NB4 (cell line): Measurements from ENCODE around the gene ADORA2A.

Experiments
- POLR2A ChIP-seq: IDR thresholded peaks from 2 replicates; pipeline ENCODE4 v1.6.1; 2011; ENCODE audit warnings: mild to moderate bottlenecking; ENCODE audit not compliant: insufficient read length; ENCODE audit errors: extremely low read depth
- TF ChIP-seq, protein P1 (sequence below): IDR thresholded peaks from one replicate; pipeline ENCODE4 v1.5.1; 2012; ENCODE audit warnings: low read depth, low read length
- TF ChIP-seq, protein P2 (sequence below): IDR thresholded peaks from 2 replicates; pipeline ENCODE4 v1.6.1; 2011; ENCODE audit warnings: low read depth, low read length

GRCh38 chr22:24426851-24427499 lies 424 bp upstream of the ADORA2A start:
- TF ChIP-seq, protein P1, sequence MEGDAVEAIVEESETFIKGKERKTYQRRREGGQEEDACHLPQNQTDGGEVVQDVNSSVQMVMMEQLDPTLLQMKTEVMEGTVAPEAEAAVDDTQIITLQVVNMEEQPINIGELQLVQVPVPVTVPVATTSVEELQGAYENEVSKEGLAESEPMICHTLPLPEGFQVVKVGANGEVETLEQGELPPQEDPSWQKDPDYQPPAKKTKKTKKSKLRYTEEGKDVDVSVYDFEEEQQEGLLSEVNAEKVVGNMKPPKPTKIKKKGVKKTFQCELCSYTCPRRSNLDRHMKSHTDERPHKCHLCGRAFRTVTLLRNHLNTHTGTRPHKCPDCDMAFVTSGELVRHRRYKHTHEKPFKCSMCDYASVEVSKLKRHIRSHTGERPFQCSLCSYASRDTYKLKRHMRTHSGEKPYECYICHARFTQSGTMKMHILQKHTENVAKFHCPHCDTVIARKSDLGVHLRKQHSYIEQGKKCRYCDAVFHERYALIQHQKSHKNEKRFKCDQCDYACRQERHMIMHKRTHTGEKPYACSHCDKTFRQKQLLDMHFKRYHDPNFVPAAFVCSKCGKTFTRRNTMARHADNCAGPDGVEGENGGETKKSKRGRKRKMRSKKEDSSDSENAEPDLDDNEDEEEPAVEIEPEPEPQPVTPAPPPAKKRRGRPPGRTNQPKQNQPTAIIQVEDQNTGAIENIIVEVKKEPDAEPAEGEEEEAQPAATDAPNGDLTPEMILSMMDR: no peak
- TF ChIP-seq POLR2A: no peak
- TF ChIP-seq, protein P2, sequence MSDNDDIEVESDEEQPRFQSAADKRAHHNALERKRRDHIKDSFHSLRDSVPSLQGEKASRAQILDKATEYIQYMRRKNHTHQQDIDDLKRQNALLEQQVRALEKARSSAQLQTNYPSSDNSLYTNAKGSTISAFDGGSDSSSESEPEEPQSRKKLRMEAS: no peak
